H9 (cell line): ENCODE measurements around the gene GCK. TPM values are rescaled to one million over a fixed set of nuclear protein-coding genes. Genes with fewer than 3 reads are reported as not detected.

Experiments used
- DNase-seq: peaks from one replicate; pipeline ENCODE4 v3.0.0-alpha.2; 2017
- H2AFZ ChIP-seq: one replicate; pipeline ENCODE4 v1.6.1; 2013; ENCODE audit warnings: mild to moderate bottlenecking, low read length, control low read depth, moderate library complexity
- H2AK5ac ChIP-seq: 2 replicates; pipeline ENCODE4 v1.6.1; 2013; ENCODE audit warnings: low read length, control low read depth, mixed read lengths; ENCODE audit not compliant: insufficient read length
- H2BK120ac ChIP-seq: one replicate; pipeline ENCODE4 v1.6.1; 2013; ENCODE audit warnings: low read depth, mild to moderate bottlenecking, low read length, control low read depth, inconsistent platforms; ENCODE audit not compliant: poor library complexity, severe bottlenecking
- H2BK12ac ChIP-seq: 2 replicates; pipeline ENCODE4 v1.6.1; 2013; ENCODE audit warnings: low read length, control low read depth, mixed read lengths, low read depth; ENCODE audit not compliant: insufficient read length
- H2BK15ac ChIP-seq: 2 replicates; pipeline ENCODE4 v1.6.1; 2013; ENCODE audit warnings: low read depth, low read length, control low read depth
- H2BK20ac ChIP-seq: one replicate; pipeline ENCODE4 v1.6.1; 2013; ENCODE audit warnings: low read depth, mild to moderate bottlenecking, low read length, control low read depth, inconsistent platforms; ENCODE audit not compliant: poor library complexity, severe bottlenecking
- H2BK5ac ChIP-seq: 2 replicates; pipeline ENCODE4 v1.6.1; 2013; ENCODE audit warnings: low read length, control low read depth, mixed read lengths; ENCODE audit not compliant: insufficient read length
- H3K14ac ChIP-seq: 2 replicates; pipeline ENCODE4 v1.6.1; 2013; ENCODE audit warnings: low read length, control low read depth; ENCODE audit not compliant: insufficient read depth
- H3K18ac ChIP-seq: 2 replicates; pipeline ENCODE4 v1.6.1; 2013; ENCODE audit warnings: low read depth, mild to moderate bottlenecking, mixed read lengths, low read length, control low read depth; ENCODE audit not compliant: insufficient read length
- H3K23ac ChIP-seq: 2 replicates; pipeline ENCODE4 v1.6.1; 2013; ENCODE audit warnings: low read length, control low read depth, mixed read lengths, low read depth; ENCODE audit not compliant: insufficient read length
- H3K23me2 ChIP-seq: 2 replicates; pipeline ENCODE4 v1.6.1; 2013; ENCODE audit warnings: low read depth, mild to moderate bottlenecking, mixed read lengths, low read length, control low read depth; ENCODE audit not compliant: insufficient read length, poor library complexity, severe bottlenecking
- H3K27ac ChIP-seq: 2 replicates; pipeline ENCODE4 v1.5.1; 2013; ENCODE audit warnings: low read length, control low read depth, mixed read lengths, low read depth; ENCODE audit not compliant: insufficient read length
- H3K27me3 ChIP-seq: 2 replicates; pipeline ENCODE4 v1.6.1; 2013; ENCODE audit warnings: low read length, control low read depth, inconsistent platforms; ENCODE audit not compliant: insufficient read depth
- H3K4ac ChIP-seq: 2 replicates; pipeline ENCODE4 v1.6.1; 2013; ENCODE audit warnings: low read depth, mild to moderate bottlenecking, control low read depth, inconsistent platforms, low read length, moderate library complexity
- H3K4me1 ChIP-seq: 2 replicates; pipeline ENCODE4 v1.6.1; 2013; ENCODE audit warnings: low read length, control low read depth, inconsistent platforms; ENCODE audit not compliant: insufficient read depth
- H3K4me2 ChIP-seq: 2 replicates; pipeline ENCODE4 v1.6.1; 2013; ENCODE audit warnings: low read length, control low read depth, mixed read lengths; ENCODE audit not compliant: insufficient read length, insufficient read depth
- H3K56ac ChIP-seq: 2 replicates; pipeline ENCODE4 v1.6.1; 2013; ENCODE audit warnings: low read depth, mild to moderate bottlenecking, mixed read lengths, low read length, control low read depth; ENCODE audit not compliant: insufficient read length
- H3K79me1 ChIP-seq: 2 replicates; pipeline ENCODE4 v1.6.1; 2013; ENCODE audit warnings: low read depth, mild to moderate bottlenecking, moderate library complexity, low read length, control low read depth, inconsistent platforms; ENCODE audit not compliant: insufficient read depth, poor library complexity, severe bottlenecking
- H3K79me2 ChIP-seq: 2 replicates; pipeline ENCODE4 v1.6.1; 2013; ENCODE audit warnings: low read length, control low read depth, inconsistent platforms; ENCODE audit not compliant: insufficient read depth
- H3K9ac ChIP-seq: 2 replicates; pipeline ENCODE4 v1.6.1; 2013; ENCODE audit warnings: low read length, control low read depth, mixed read lengths; ENCODE audit not compliant: insufficient read length; ENCODE audit errors: extremely low read depth
- H3K9me3 ChIP-seq: one replicate; pipeline ENCODE4 v1.6.1; 2013; ENCODE audit warnings: low read depth, low read length, inconsistent platforms; ENCODE audit not compliant: control insufficient read depth
- H3T11ph ChIP-seq: one replicate; pipeline ENCODE4 v1.6.1; 2013; ENCODE audit warnings: mild to moderate bottlenecking, low read length, control low read depth, inconsistent platforms
- H4K20me1 ChIP-seq: one replicate; pipeline ENCODE4 v1.6.1; 2013; ENCODE audit not compliant: control insufficient read depth, insufficient read length, insufficient read depth
- H4K5ac ChIP-seq: 2 replicates; pipeline ENCODE4 v1.6.1; 2013; ENCODE audit warnings: low read depth, mild to moderate bottlenecking, mixed read lengths, low read length, control low read depth; ENCODE audit not compliant: insufficient read length
- H4K8ac ChIP-seq: replicated peaks from 2 replicates; pipeline ENCODE4 v1.6.1; 2013; ENCODE audit warnings: low read length, control low read depth, mixed read lengths, low read depth; ENCODE audit not compliant: insufficient read length
- H4K91ac ChIP-seq: 2 replicates; pipeline ENCODE4 v1.6.1; 2013; ENCODE audit warnings: low read depth, mild to moderate bottlenecking, moderate library complexity, mixed read lengths, low read length, control low read depth; ENCODE audit not compliant: insufficient read length
- H3K27ac Mint-ChIP-seq, 3 experiments: 2 replicates in 2 of 3; 3 replicates in 1 of 3; pipeline ENCODE4 v1.8.0; 2020 to 2021; ENCODE audit warnings: mixed read lengths in 3 of 3, mild to moderate bottlenecking in 1 of 3, moderate library complexity in 1 of 3
- H3K27me3 Mint-ChIP-seq: 2 replicates; pipeline ENCODE4 v1.8.0; 2021; ENCODE audit warnings: low read depth, mild to moderate bottlenecking, moderate library complexity, mixed read lengths
- H3K36me3 Mint-ChIP-seq, 3 experiments: 2 replicates in 2 of 3; 3 replicates in 1 of 3; pipeline ENCODE4 v1.8.0; 2020 to 2021; ENCODE audit warnings: low read depth in 3 of 3, mixed read lengths in 3 of 3; ENCODE audit not compliant: insufficient read depth in 1 of 3
- H3K4me1 Mint-ChIP-seq, 2 experiments: 2 replicates each; pipeline ENCODE4 v1.8.0; 2020; ENCODE audit warnings: mixed read lengths in 2 of 2
- H3K4me3 Mint-ChIP-seq, 2 experiments: 2 replicates in 1 of 2; 3 replicates in 1 of 2; pipeline ENCODE4 v1.8.0; 2020 to 2021; ENCODE audit warnings: mild to moderate bottlenecking in 2 of 2, mixed read lengths in 2 of 2, moderate library complexity in 1 of 2
- H3K9me3 Mint-ChIP-seq, 2 experiments: 2 replicates in 1 of 2; 3 replicates in 1 of 2; pipeline ENCODE4 v1.8.0; 2020; ENCODE audit warnings: mild to moderate bottlenecking in 2 of 2, mixed read lengths in 2 of 2, moderate library complexity in 1 of 2
- CTCF ChIP-seq: fragments of 200-600 bp; sonication (generic); conservative IDR thresholded peaks from 3 replicates; pipeline ENCODE4 v1.8.0; 2021; ENCODE audit warnings: antibody characterized with exemption, mild to moderate bottlenecking
- WGBS: extraction: QIAGEN DNeasy Blood & Tissue Kit; methylation state at CpG from one replicate; pipeline ENCODE4 v1.1.7; 2013; ENCODE audit warnings: missing lambda C conversion rate, low lambda C conversion rate, mixed read lengths; ENCODE audit not compliant: insufficient read length; ENCODE audit errors: extremely low coverage; 5-methylcytosine and 5-hydroxymethylcytosine counted together
- total RNA-seq: library from RNA; stranded (reverse); gene quantifications from 2 replicates; pipeline ENCODE4 v1.2.1, GENCODE V29; 2021

The GCK gene
- total RNA-seq, 1 experiment from 2014 or later, result 0.98 TPM

GRCh38 chr7:44150466-44150832 lies 38.8 kb downstream of the GCK start:
- H3K27ac ChIP-seq, result no peak overlapping the region
- no CpG with 5 or more reads among the region's 5 CpGs for WGBS
- no peak overlapping the region for H2BK20ac ChIP-seq
- no peaks in the 10 kb centered on the region for H4K20me1 ChIP-seq
- H3K4me2 ChIP-seq, result no peak overlapping the region
- H2BK15ac ChIP-seq, result no peak overlapping the region
- H3K23me2 ChIP-seq, result peaks cover 8% of the 10 kb centered on the region
- H2BK5ac ChIP-seq, result no peak overlapping the region
- H4K91ac ChIP-seq, result no peak overlapping the region
- H2AK5ac ChIP-seq, result no peak overlapping the region
- no peak overlapping the region for H2BK120ac ChIP-seq
- no peaks in the 10 kb centered on the region for H3K79me1 ChIP-seq
- Mint-ChIP-seq H3K27ac (no peak overlapping the region), H3K9me3 (no peaks in the 10 kb centered on the region), H3K27me3 (peaks cover 29% of the 10 kb centered on the region), H3K4me3 (no peak overlapping the region; a peak in 1 of 5 replicates), H3K4me1 (peaks cover 11 to 22% of the 10 kb centered on the region in 2 experiments), H3K36me3 (no peaks in the 10 kb centered on the region)
- H3K18ac ChIP-seq, result no peak overlapping the region
- H3K79me2 ChIP-seq, result no peaks in the 10 kb centered on the region
- H3K14ac ChIP-seq, result no peak overlapping the region; the same call in 1 of the 2 replicates
- no peak overlapping the region for H4K8ac ChIP-seq
- no peak overlapping the region for H3K4ac ChIP-seq
- H2AFZ ChIP-seq, result no peak overlapping the region
- no peak overlapping the region for H3T11ph ChIP-seq
- TF ChIP-seq CTCF, result no peak
- no peak overlapping the region for H3K9ac ChIP-seq
- peaks cover 1% of the 10 kb centered on the region; the same call in 1 of the 2 replicates for H3K27me3 ChIP-seq
- H3K9me3 ChIP-seq, result no peaks in the 10 kb centered on the region
- H3K23ac ChIP-seq, result no peak overlapping the region
- no peak overlapping the region for H4K5ac ChIP-seq
- DNase-seq, result no peak
- H2BK12ac ChIP-seq, result no peak overlapping the region
- no peak overlapping the region for H3K56ac ChIP-seq
- H3K4me1 ChIP-seq, result no peaks in the 10 kb centered on the region
